ENCODE data around the gene POGLUT2. TPM values are rescaled to one million over a fixed set of nuclear protein-coding genes. Genes with fewer than 3 reads are reported as not detected.

The POGLUT2 gene
- 20.9 and 24.3 TPM in 2 replicates for total RNA-seq

GRCh38 chr13:102798581-102799425, at the start of gene POGLUT2, which contains the start of gene BIVM:
Gene POGLUT2, minus strand, starts transcription at chr13:102798976. Its CDS starts 306 bp downstream, at chr13:102798670.
Gene BIVM, plus strand, starts transcription at chr13:102799119. Its CDS starts 8,149 bp downstream, at chr13:102807268.

GRCh38 chr13:102845630-102846260, 47.0 kb upstream of the POGLUT2 start, which contains the start of gene ERCC5:
Gene ERCC5, plus strand, starts transcription at chr13:102846032. Its CDS starts 235 bp downstream, at chr13:102846267.

GRCh38 chr13:102773441-102774213, 25.1 kb downstream of the POGLUT2 start, which contains the start of gene TEX30:
Gene TEX30, minus strand, starts transcription at chr13:102773786. Its CDS starts 3,760 bp downstream, at chr13:102770026.

Other genes with a start within 250 kb of the POGLUT2 start
- 95.3 and 95.5 TPM in 2 replicates for gene TPP2, start 202.0 kb downstream of the POGLUT2 start, total RNA-seq
- gene METTL21C, start 103.9 kb downstream of the POGLUT2 start, total RNA-seq: not detected in 2 replicates
- gene TEX30, start 25.2 kb downstream of the POGLUT2 start, total RNA-seq: 36.4 and 37.2 TPM in 2 replicates
- gene BIVM, start 143 bp upstream of the POGLUT2 start, total RNA-seq: 22.7 and 30.4 TPM in 2 replicates
- 57.6 and 65.0 TPM in 2 replicates for gene ERCC5, start 47.1 kb upstream of the POGLUT2 start, total RNA-seq